Spleen (tissue), 11 donors: ENCODE measurements around the gene FSIP1. TPM values are rescaled to one million over a fixed set of nuclear protein-coding genes. Genes with fewer than 3 reads are reported as not detected.

Experiments used
- DNase-seq: peaks from one replicate; pipeline ENCODE4 v3.0.0-alpha.2; 2020
- H3K27ac ChIP-seq, 8 donors: fragments of 200-600 bp; sonication (generic) in 7 of 8; 1 replicate in 4 of 8; 2 replicates in 4 of 8; pipeline versions ENCODE4 v1.5.0 to v1.8.0; 2016 to 2021; ENCODE audit warnings: inconsistent platforms in 4 of 8, mild to moderate bottlenecking in 4 of 8, moderate library complexity in 1 of 8
- H3K27me3 ChIP-seq, 7 donors: fragments of 200-600 bp; sonication (generic) in 6 of 7; replicated peaks in 1 of 7; 1 replicate in 4 of 7; 2 replicates in 3 of 7; pipeline versions ENCODE4 v1.5.0 to v1.8.0; 2016 to 2021; ENCODE audit warnings: inconsistent platforms in 3 of 7, mild to moderate bottlenecking in 1 of 7
- H3K36me3 ChIP-seq, 6 donors: fragments of 200-600 bp; sonication (generic) in 5 of 6; 1 replicate in 4 of 6; 2 replicates in 2 of 6; pipeline versions ENCODE4 v1.5.0 to v1.8.0; 2016 to 2021; ENCODE audit warnings: inconsistent platforms in 2 of 6
- H3K4me1 ChIP-seq, 6 donors: fragments of 200-600 bp; sonication (generic) in 5 of 6; 1 replicate in 3 of 6; 2 replicates in 3 of 6; pipeline versions ENCODE4 v1.5.0 to v1.8.0; 2016 to 2021; ENCODE audit warnings: inconsistent platforms in 3 of 6
- H3K4me3 ChIP-seq, 8 donors: fragments of 200-600 bp; sonication (generic) in 7 of 8; 1 replicate in 4 of 8; 2 replicates in 4 of 8; pipeline versions ENCODE4 v1.5.0 to v1.8.0; 2016 to 2021; ENCODE audit warnings: inconsistent platforms in 4 of 8, mild to moderate bottlenecking in 4 of 8, moderate library complexity in 2 of 8
- H3K9me3 ChIP-seq, 8 donors: fragments of 200-600 bp; sonication (generic) in 7 of 8; 1 replicate in 4 of 8; 2 replicates in 4 of 8; pipeline versions ENCODE4 v1.5.0 to v1.8.0; 2016 to 2021; ENCODE audit warnings: inconsistent platforms in 4 of 8
- POLR2A ChIP-seq, 3 donors: fragments of 450-650 bp; IDR thresholded peaks; one replicate each; pipeline ENCODE4 v1.5.1; 2017; ENCODE audit warnings: antibody characterized with exemption in 3 of 3, mild to moderate bottlenecking in 1 of 3
- POLR2AphosphoS5 ChIP-seq, 3 donors: sonication (generic); formaldehyde crosslinking; IDR thresholded peaks; one replicate each; pipeline ENCODE4 v1.5.1; 2017; ENCODE audit warnings: antibody characterized with exemption in 3 of 3
- WGBS, 5 donors: extraction: QIAGEN DNeasy Blood & Tissue Kit in 3 of 5; methylation state at CpG; one replicate each; pipeline versions ENCODE4 v1.1.5 to v1.1.7; 2013 to 2018; 5-methylcytosine and 5-hydroxymethylcytosine counted together
- intact Hi-C: fragments of 100-400 bp; cut with DNase I; formaldehyde crosslinking; loops from one replicate; pipeline ENCODE4 v1.15.0; 2023; ENCODE audit warnings: low total_unique reads
- polyA plus RNA-seq, 3 donors: library from polyadenylated mRNA; stranded (reverse); fragments of 200-250 nt; gene quantifications; one replicate each; pipeline ENCODE4 v1.2.1, GENCODE V29; 2013
- total RNA-seq, 7 donors: library from RNA; depleted of rRNA in 3 of 7; stranded (reverse); fragments of >200 nt in 3 of 7; fragmentation: NEBNext Ultra II Directional in 4 of 7; extraction: Animal tissue kit (Norgen Biotek cat#: 25700) in 4 of 7; gene quantifications; one replicate each; pipeline versions ENCODE4 v1.1.0 to v1.2.1, GENCODE V29; 2016 to 2021
- TF ChIP-seq, protein P1 (sequence below), 11 experiments: fragments of 200-600 bp in 7 of 11; fragments of 450-650 bp in 4 of 11; sonication (generic) in 4 of 11; IDR thresholded peaks in 8 of 11; conservative IDR thresholded peaks in 3 of 11; 1 replicate in 7 of 11; 2 replicates in 4 of 11; pipeline versions ENCODE4 v1.4.0 to v1.8.0; 2016 to 2021; ENCODE audit warnings: antibody characterized with exemption in 11 of 11, inconsistent platforms in 4 of 11, mild to moderate bottlenecking in 1 of 11
- donor health status: healthy with polysubstance abuse.
- donor health status: DM: no; HTN: no; CAD: no; lungs with moderate emphysema.
- donor health status: DM: no; HTN: no; CAD: no.
- donor health status: Bipolar disorder and iron deficiency.
- donor health status: healthy.
- donor health status: DM: no; HTN: no; CAD: no.
- donor health status: DM: yes; HTN: yes; CAD: no.

The FSIP1 gene
- total and polyA plus RNA-seq, 10 donors = 0.09 to 2.3 (median 0.45) TPM

GRCh38 chr15:39554746-39555387, 227.8 kb downstream of the FSIP1 start:
- no peaks in the 10 kb centered on the region for H3K36me3 ChIP-seq
- intact Hi-C loops = no loop called here
- no peak overlapping the region for H3K27ac ChIP-seq
- no peak for DNase-seq
- TF ChIP-seq POLR2A (IDR thresholded peaks at IDR 0.05) = no peak
- TF ChIP-seq, protein P1, sequence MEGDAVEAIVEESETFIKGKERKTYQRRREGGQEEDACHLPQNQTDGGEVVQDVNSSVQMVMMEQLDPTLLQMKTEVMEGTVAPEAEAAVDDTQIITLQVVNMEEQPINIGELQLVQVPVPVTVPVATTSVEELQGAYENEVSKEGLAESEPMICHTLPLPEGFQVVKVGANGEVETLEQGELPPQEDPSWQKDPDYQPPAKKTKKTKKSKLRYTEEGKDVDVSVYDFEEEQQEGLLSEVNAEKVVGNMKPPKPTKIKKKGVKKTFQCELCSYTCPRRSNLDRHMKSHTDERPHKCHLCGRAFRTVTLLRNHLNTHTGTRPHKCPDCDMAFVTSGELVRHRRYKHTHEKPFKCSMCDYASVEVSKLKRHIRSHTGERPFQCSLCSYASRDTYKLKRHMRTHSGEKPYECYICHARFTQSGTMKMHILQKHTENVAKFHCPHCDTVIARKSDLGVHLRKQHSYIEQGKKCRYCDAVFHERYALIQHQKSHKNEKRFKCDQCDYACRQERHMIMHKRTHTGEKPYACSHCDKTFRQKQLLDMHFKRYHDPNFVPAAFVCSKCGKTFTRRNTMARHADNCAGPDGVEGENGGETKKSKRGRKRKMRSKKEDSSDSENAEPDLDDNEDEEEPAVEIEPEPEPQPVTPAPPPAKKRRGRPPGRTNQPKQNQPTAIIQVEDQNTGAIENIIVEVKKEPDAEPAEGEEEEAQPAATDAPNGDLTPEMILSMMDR (IDR thresholded peaks at IDR 0.05 in 8 of 11, conservative IDR thresholded peaks at IDR 0.05 in 3 of 11) = no peak
- no peak for TF ChIP-seq POLR2AphosphoS5 (IDR thresholded peaks at IDR 0.05)
- H3K27me3 ChIP-seq = no peaks in the 10 kb centered on the region
- no peaks in the 10 kb centered on the region for H3K9me3 ChIP-seq
- H3K4me1 ChIP-seq = no peaks in the 10 kb centered on the region
- H3K4me3 ChIP-seq = no peak overlapping the region

DNA sequence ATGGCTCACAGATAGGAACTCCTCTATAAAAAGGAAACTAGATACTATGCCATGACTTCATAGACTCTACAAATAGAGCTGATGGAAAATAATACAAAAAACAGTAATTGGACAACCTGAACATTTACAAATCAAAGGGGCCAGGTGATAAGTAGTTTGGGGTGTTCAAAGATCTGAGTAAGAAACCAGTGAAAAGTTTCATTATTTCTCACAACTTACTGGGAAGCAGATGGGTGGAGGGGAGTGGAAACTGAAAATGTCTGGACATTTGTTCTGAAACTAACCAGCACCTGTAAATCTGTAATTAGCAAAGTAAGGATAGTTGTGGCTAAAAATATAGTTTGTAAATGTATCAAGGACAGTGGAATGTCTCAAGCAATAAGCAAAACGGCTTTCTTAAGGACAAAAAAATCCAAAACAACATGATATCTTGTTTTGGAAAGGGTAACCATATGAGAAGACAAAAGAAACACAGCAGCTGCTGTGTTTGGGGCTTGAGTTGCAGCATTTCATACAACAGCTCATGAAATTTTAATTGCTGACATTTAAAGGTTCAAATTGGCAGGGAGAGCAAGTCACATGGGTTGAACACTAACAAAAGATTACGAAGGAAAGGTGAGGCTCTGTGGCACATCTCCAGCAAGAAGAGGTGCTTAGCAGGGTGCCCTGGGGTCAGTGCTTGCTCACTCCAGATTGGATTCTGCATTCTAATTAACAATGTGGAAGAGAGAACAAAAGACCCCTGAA, 228.5 kb downstream of the FSIP1 start:
- WGBS, 5 donors = 59 to 78% (median 70%) methylated on average over 2 of the region's 2 CpGs
- TF ChIP-seq, protein P1 (IDR thresholded peaks at IDR 0.05 in 8 of 11, conservative IDR thresholded peaks at IDR 0.05 in 3 of 11) = no peak
- no peak for TF ChIP-seq POLR2A (IDR thresholded peaks at IDR 0.05)
- no peak for TF ChIP-seq POLR2AphosphoS5 (IDR thresholded peaks at IDR 0.05)
- intact Hi-C loops = no loop called here

GRCh38 chr15:39552556-39552955, 230.1 kb downstream of the FSIP1 start:
- no peaks in the 10 kb centered on the region for H3K9me3 ChIP-seq
- H3K36me3 ChIP-seq = no peaks in the 10 kb centered on the region
- no peaks in the 10 kb centered on the region for H3K27me3 ChIP-seq
- intact Hi-C loops = no loop called here
- WGBS, 5 donors = 44 to 71% (median 53%) methylated on average over 2 of the region's 2 CpGs
- no peaks in the 10 kb centered on the region for H3K4me1 ChIP-seq
- DNase-seq = no peak
- no peak overlapping the region for H3K4me3 ChIP-seq
- TF ChIP-seq POLR2AphosphoS5 (IDR thresholded peaks at IDR 0.05) = no peak
- no peak for TF ChIP-seq POLR2A (IDR thresholded peaks at IDR 0.05)
- TF ChIP-seq, protein P1 (IDR thresholded peaks at IDR 0.05 in 8 of 11, conservative IDR thresholded peaks at IDR 0.05 in 3 of 11) = no peak
- no peak overlapping the region for H3K27ac ChIP-seq

More for the DNA sequence above, 228.5 kb downstream of the FSIP1 start:
- Histone ChIP-seq H3K4me1 (no peaks in the 10 kb centered on the region), H3K27me3 (no peaks in the 10 kb centered on the region), H3K27ac (no peak overlapping the region), H3K36me3 (no peaks in the 10 kb centered on the region), H3K9me3 (no peaks in the 10 kb centered on the region), H3K4me3 (no peak overlapping the region)
- no peak for DNase-seq

DNA sequence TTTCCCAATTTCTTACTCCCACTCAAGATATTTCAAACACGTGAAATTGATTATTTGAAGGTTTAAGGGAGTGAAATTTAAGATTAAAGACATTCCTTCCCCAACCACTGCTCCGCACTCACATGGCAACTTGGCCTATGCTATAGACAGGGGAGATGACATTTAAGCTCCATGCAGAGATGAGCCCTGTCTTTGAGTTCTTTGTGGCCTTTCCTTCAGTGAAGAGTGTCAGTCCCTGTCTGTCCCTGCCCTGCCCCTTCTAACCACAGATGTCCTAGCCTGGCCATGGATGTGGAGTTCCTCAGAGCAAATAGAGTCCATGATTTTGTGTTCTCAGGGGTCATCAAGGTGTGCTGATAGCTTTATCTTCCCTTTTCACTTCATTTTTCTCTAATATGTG, 231.2 kb downstream of the FSIP1 start:
- H3K36me3 ChIP-seq = no peaks in the 10 kb centered on the region
- H3K4me1 ChIP-seq = no peaks in the 10 kb centered on the region
- no peak overlapping the region for H3K4me3 ChIP-seq
- intact Hi-C loops = no loop called here
- TF ChIP-seq POLR2AphosphoS5 (IDR thresholded peaks at IDR 0.05) (no peak), POLR2A (IDR thresholded peaks at IDR 0.05) (no peak)
- TF ChIP-seq, protein P1 (IDR thresholded peaks at IDR 0.05 in 8 of 11, conservative IDR thresholded peaks at IDR 0.05 in 3 of 11) = no peak
- WGBS, 5 donors = 80 to 92% (median 91%) methylated on average over 2 of the region's 2 CpGs
- DNase-seq = no peak
- no peaks in the 10 kb centered on the region for H3K9me3 ChIP-seq
- no peaks in the 10 kb centered on the region for H3K27me3 ChIP-seq
- H3K27ac ChIP-seq = no peak overlapping the region
